ENCODE measurements around the gene RFX3.

Gene RFX3

DNA sequence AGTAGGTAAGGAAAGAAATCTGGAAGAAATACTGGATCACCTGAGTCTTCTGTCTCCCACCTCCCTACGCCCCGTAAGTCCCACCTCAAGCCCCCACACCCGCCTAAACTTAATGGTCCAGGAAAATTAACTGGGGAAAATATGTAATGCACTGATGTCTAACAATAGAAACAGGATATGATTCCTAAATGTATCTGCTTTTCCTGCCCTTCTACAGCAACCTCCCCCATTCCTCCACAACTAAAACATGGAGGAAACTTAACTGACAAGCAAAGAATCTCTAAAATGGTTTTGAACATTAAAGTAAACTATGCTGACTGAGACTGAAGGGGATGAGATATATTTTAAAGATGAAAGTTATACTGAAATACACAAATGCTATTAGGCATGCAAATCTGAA is 10.4 kb downstream of the RFX3 start:
- DNase-seq (ENCODE audit: low read depth): no peak
- H3K4me3 ChIP-seq (ENCODE audit: low read depth, low read length): no peak overlapping the region

DNA sequence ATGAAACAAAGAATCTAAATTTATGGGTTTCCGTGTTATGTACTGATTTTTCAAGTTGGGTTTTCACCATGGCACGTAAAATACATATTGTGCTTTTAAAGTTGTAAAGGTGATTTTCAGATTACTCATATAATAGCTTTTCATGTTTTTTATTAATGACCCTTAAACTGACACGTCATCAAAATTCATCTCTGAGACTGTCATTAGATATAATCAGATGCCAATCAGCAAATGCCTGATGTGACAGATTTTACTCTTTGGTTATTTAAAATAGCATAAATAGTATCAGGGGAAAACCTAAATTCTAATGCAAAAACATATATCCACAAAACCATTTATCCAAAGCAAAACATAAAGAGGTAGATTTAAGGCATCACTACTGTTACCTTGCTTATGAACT is 11.0 kb downstream of the RFX3 start:
- DNase-seq (ENCODE audit: low read depth): no peak

DNA sequence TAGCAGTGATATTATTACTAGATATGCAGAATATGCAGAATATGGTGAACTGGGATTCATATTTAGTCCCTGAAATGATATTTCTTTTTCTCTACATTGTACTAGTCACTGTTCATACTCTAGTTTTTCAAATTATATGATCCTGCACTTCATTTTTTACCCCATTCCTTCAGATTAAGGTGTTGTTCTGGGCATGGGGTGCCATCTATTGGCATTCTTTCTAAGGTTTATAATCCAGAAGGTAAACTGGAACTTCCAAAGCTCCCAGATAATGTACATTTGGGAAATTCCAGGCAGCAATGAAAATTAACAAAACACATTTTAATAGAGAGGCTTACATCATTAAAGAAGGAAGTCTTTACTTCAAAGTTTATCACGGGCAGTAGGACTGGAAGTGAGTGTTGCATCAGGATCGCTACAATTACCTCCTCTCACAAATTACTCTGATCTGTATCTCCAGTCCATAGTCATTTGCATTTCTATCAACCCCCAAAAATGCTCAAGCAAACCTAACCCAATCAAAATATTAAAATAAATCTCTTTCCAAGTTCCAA is 12.5 kb downstream of the RFX3 start:
- no peak overlapping the region for H3K4me3 ChIP-seq (ENCODE audit: low read depth, low read length)
- no peak for DNase-seq (ENCODE audit: low read depth)

More for the DNA sequence above, 11.0 kb downstream of the RFX3 start:
- H3K4me3 ChIP-seq (ENCODE audit: low read depth, low read length): no peak overlapping the region

DNA sequence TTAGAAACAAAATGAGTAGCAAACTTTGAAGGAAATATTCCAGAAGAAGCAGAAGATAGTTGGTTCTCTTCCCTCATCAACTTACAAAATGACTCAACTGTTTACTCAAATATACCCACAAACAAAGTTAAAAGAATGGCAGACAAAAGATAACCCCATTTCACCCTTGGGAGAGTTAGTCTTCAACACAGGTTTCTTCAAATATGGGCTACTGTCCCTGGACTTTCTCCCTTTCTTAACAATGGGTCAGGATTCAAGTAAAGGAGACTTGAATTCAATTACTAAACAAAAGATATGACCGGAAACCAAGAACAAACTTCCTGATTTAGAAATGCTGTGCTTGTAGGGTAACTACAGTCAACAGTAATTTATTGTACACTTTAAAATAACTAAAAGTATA is 14.2 kb downstream of the RFX3 start:
- DNase-seq (ENCODE audit: low read depth): no peak
- no peak overlapping the region for H3K4me3 ChIP-seq (ENCODE audit: low read depth, low read length)

DNA sequence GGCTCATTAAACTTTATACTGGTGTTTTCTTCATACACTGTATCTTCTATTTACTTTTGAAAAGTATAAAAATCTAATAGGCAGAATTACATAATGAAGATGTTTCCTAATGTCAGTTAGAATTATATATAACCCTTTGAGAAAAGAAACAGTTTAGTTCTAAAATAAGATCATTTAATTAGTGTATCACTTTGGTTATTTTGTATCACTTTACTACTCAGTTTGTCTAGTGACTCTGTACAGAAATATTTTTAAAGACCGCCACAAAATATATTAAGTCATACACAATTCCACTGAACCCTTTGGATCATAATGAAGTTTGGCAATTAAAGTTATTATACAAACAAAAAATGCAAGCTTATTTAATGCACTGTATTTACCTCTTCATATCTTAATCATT is 15.0 kb downstream of the RFX3 start:
- no peak overlapping the region for H3K4me3 ChIP-seq (ENCODE audit: low read depth, low read length)
- no peak for DNase-seq (ENCODE audit: low read depth)

DNA sequence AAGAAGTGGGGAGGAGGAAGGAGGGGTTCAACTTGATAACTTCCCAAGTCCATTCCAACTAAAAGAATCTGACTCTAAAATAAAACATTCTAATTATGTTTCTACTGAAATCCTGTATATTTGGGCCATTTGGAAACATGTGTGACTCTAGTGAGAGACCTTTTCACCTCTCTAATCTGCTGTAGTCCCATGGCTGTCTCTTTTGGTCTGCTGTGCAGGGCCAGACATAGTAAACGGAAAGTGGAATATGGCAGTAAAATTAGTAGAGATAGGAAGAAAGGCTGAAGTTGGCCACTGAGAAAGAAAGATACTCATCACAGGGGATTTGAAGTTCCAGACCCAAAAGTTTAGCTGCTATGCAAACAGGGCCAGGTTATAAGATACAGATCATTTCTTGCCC is 15.9 kb downstream of the RFX3 start:
- DNase-seq (ENCODE audit: low read depth): no peak
- no peak overlapping the region for H3K4me3 ChIP-seq (ENCODE audit: low read depth, low read length)

DNA sequence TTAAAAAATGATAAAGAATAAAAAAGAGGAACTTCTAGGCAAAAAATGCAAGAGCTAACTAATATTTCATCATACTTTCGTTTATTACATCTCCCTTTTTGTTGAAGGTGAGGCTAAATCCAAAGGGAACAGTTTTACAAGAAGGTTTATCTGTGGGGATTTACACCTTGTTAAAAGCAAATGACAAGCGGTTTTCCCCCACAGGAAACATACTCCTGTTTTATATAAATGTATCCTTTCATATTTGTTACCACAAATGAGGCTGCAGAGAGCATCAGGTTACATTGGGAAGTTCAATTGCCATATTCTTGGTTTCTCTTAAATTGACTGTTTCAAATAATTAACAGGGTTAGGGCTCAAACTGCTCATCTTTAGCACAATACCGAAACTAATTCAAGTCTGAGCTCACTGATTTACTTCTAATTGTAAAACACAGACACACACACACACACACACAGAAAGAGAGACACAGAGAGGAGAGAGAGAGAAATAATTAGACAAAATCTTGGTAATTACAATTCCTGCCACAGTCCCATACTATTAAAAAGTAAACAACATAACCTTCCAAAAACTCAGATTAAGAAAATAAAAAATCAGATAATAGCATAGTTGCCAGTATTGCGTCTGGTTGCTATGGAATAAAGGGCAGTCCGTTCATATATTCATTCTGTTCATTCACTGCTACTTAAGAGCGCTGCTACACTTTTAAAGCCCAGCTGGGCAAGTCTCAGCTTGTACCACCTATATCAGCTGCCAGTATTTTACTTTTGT is 17.1 kb downstream of the RFX3 start:
- no peak overlapping the region for H3K4me3 ChIP-seq (ENCODE audit: low read depth, low read length)
- no peak for DNase-seq (ENCODE audit: low read depth)

DNA sequence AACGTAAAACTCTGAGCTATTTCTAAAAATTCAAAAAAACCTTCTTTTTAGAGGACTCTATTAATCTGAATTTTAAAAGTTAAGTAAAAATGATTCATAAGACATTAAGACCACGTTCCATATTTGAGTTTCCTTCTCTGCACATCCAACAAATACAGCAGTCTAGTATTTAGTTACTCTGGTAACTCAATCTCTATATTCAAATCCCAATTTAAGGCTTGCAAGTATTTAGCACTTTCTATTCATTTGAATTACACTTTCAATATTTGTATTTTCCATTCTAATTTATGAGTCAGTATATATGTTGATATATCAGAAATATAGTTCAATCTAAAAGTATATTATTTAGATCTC is 17.7 kb downstream of the RFX3 start:
- no peak for DNase-seq (ENCODE audit: low read depth)
- no peak overlapping the region for H3K4me3 ChIP-seq (ENCODE audit: low read depth, low read length)

DNA sequence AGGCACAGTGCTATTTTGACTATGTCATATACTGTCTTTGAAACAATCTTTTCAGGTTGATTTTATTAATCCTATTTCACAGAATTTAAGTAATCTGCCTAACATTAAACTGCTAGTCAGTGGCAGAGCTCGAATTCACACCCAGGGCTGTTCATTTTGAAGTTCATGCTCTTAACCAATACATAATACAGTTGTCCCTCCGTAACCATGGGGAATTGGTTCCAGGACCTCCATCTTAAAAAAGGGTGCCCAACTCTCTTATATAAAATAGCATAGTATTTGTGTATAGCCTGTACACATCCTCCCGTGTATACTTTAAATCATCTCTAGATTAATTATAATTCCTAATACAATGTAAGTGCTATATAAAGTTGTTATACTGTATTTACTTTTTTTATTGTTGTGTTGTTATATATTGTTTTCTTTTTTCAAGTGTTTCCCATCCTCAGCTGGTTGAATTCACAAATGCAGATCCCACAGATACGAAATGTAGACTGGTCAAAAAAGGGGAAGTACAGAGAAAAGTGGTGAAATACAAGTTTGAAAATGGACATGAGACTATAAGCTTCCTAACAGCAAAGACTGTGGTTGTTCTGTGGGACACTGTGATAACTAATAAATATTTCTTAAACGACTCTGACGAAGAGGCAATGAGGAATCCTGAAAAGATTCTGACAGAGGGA is 18.3 kb downstream of the RFX3 start:
- DNase-seq (ENCODE audit: low read depth): no peak
- H3K4me3 ChIP-seq (ENCODE audit: low read depth, low read length): no peak overlapping the region

DNA sequence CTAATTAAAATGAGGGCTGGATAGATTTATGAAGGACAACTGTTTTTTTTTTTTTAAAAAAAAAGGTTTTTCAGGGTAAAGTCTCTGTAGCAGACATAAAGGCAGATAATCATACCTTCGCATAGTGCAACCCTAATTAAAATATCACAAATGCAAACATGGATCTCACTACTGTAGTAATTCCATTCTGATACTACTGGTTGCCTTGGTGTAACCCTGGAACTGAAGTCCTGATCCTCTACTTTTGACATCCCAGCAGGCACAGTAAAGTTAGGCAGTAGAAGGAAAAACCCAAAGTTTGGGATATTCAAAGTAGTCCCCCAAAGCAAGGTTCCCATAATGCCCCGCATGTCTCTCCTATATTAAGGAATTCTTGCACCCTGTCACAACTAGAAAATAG is 19.6 kb downstream of the RFX3 start:
- DNase-seq (ENCODE audit: low read depth): no peak
- H3K4me3 ChIP-seq (ENCODE audit: low read depth, low read length): no peak overlapping the region

- no peak for DNase-seq (ENCODE audit: low read depth)
- H3K4me3 ChIP-seq (ENCODE audit: low read depth, low read length): no peak overlapping the region
Observed at GRCh38 chr9:3502560-3503398, 23.0 kb downstream of the RFX3 start.

GRCh38 chr9:3500044-3500443 is 25.8 kb downstream of the RFX3 start:
- DNase-seq (ENCODE audit: low read depth): no peak
- no peak overlapping the region for H3K4me3 ChIP-seq (ENCODE audit: low read depth, low read length)

GRCh38 chr9:3498691-3499090 is 27.1 kb downstream of the RFX3 start:
- DNase-seq (ENCODE audit: low read depth): peak; percentile 11
- no peak overlapping the region for H3K4me3 ChIP-seq (ENCODE audit: low read depth, low read length)

GRCh38 chr9:3497857-3498256 is 27.9 kb downstream of the RFX3 start:
- DNase-seq (ENCODE audit: low read depth): no peak
- no peak overlapping the region for H3K4me3 ChIP-seq (ENCODE audit: low read depth, low read length)

GRCh38 chr9:3497401-3497800 is 28.4 kb downstream of the RFX3 start:
- no peak overlapping the region for H3K4me3 ChIP-seq (ENCODE audit: low read depth, low read length)
- peak; percentile 16 for DNase-seq (ENCODE audit: low read depth)

GRCh38 chr9:3495855-3496254 is 29.9 kb downstream of the RFX3 start:
- DNase-seq (ENCODE audit: low read depth): no peak
- no peak overlapping the region for H3K4me3 ChIP-seq (ENCODE audit: low read depth, low read length)

DNA sequence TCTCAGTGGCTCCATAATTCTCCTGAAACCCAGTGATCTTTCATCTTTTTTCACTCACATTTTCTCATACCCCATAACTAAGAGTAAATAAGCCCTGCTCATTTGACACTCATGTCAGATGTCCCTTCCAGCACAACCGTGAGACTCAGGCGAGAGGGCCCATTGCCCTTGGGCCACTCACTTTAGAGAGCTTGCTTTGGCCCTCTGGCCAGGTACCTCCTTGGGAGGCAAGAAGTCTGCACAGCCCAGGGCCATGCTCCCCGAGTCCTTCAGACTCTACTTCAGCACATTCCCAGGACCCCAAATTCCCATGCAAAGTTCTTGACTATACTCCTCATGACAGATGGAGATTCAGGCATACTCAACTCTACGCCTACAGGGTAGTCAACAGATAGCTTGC is 33.6 kb downstream of the RFX3 start:
- no peak overlapping the region for H3K4me3 ChIP-seq (ENCODE audit: low read depth, low read length)

DNA sequence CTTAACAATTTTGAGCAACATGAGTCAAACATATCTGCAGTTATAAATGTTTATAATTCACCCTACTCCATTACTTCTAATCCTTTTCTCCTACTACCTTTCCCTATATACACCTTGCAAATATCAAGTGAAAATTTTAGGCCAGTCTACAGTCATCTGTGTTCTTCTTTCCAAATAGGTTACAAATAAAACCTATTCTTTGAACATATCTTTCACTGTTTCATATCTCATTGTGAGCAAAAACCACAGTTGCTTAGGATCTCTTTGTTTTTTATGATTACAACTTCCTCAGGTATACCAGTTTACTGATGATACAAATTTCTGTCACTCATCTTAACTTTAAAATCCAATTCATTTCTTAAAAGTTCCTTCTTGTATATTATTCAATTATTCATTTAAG is 34.4 kb downstream of the RFX3 start:
- no peak overlapping the region for H3K4me3 ChIP-seq (ENCODE audit: low read depth, low read length)
- DNase-seq (ENCODE audit: low read depth): no peak

More for the DNA sequence above, 33.6 kb downstream of the RFX3 start:
- no peak for DNase-seq (ENCODE audit: low read depth)

DNA sequence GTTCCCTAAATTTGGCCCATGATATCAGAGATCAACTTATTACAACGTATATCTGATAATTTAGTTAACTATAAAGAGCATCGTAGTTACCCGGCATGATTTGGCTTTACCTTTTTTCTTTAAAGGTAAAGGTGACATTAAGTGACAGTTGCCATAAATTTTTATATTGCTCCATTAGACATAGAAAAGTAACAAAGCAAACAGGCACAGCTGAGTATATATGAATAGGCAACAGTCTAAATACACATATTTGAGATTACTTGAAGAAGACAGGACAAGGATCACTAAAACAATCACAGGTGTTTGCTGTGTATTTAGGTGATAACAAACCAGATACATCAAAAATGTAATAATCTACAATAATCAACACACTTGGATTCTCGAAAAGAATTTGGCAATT is 34.8 kb downstream of the RFX3 start:
- no peak for DNase-seq (ENCODE audit: low read depth)
- H3K4me3 ChIP-seq (ENCODE audit: low read depth, low read length): no peak overlapping the region

DNA sequence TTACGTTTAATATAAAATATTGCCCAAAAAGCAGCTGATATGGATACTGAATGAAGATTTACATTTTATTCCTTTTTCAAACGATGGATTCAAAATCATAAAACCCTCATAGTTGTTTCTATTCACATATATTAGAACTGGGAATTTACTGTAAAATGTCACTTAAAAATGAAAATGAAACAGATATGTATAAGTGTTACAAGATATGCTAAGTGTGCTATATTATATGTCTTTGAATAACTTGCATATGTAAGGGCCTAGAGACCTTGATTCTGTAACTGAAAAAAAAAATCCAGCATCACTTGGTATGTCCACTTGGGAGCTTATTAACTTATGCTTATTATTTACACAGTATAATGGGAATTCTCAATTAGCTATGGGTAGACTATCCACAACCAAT is 43.2 kb downstream of the RFX3 start:
- DNase-seq (ENCODE audit: low read depth): no peak
- no peak overlapping the region for H3K4me3 ChIP-seq (ENCODE audit: low read depth, low read length)
